GM23338 (cell line): ENCODE measurements around the gene CHN1.

Experiments used
- CREB1 ChIP-seq: fragments of 250-450 bp; sonication (Bioruptor Pico); IDR thresholded peaks from 2 replicates; pipeline ENCODE4 v1.5.0; 2020; ENCODE audit warnings: low read depth, mild to moderate bottlenecking, moderate library complexity
- CTCF ChIP-seq, 2 experiments: fragments of 200-600 bp in 1 of 2; sonication (generic) in 1 of 2; conservative IDR thresholded peaks; 2 replicates each; pipeline versions ENCODE4 v1.5.1 to v1.6.1; 2016 to 2017; ENCODE audit warnings: antibody characterized with exemption in 2 of 2, low read depth in 2 of 2, mild to moderate bottlenecking in 2 of 2, moderate library complexity in 1 of 2
- ETS1 ChIP-seq: IDR thresholded peaks from 2 replicates; pipeline ENCODE4 v1.6.1; 2016; ENCODE audit warnings: antibody characterized with exemption
- EZH2 ChIP-seq: fragments of 200-600 bp; sonication (generic); IDR thresholded peaks from one replicate; pipeline ENCODE4 v1.8.0; 2017; ENCODE audit warnings: antibody characterized with exemption, mild to moderate bottlenecking, low read depth; ENCODE audit not compliant: unreplicated experiment
- EZH2phosphoT487 ChIP-seq: fragments of 200-600 bp; sonication (generic); IDR thresholded peaks from one replicate; pipeline ENCODE4 v1.8.1; 2018; ENCODE audit warnings: antibody characterized with exemption; ENCODE audit not compliant: unreplicated experiment
- JUNB ChIP-seq: IDR thresholded peaks from one replicate; pipeline ENCODE4 v1.6.1; 2016; ENCODE audit warnings: antibody characterized with exemption; ENCODE audit not compliant: unreplicated experiment
- POLR2AphosphoS5 ChIP-seq: IDR thresholded peaks from 2 replicates; pipeline ENCODE4 v1.6.1; 2016; ENCODE audit warnings: antibody characterized with exemption, low read depth
- REST ChIP-seq: IDR thresholded peaks from one replicate; pipeline ENCODE4 v1.6.1; 2018; ENCODE audit warnings: antibody characterized with exemption; ENCODE audit not compliant: unreplicated experiment
- STAT1 ChIP-seq: IDR thresholded peaks from one replicate; pipeline ENCODE4 v1.6.1; 2016; ENCODE audit warnings: antibody characterized with exemption; ENCODE audit not compliant: unreplicated experiment
- ZNF114 ChIP-seq: fragments of 250-450 bp; sonication (Bioruptor Pico); IDR thresholded peaks from 2 replicates; pipeline ENCODE4 v1.5.0; 2020; ENCODE audit warnings: mild to moderate bottlenecking, moderate library complexity
- ZNF331 ChIP-seq: fragments of 250-450 bp; sonication (Bioruptor Pico); IDR thresholded peaks from 2 replicates; pipeline ENCODE4 v1.5.0; 2020; ENCODE audit warnings: low read depth, mild to moderate bottlenecking, moderate library complexity
- ZNF462 ChIP-seq: fragments of 250-450 bp; sonication (Bioruptor Pico); IDR thresholded peaks from 2 replicates; pipeline ENCODE4 v1.5.0; 2020; ENCODE audit warnings: mild to moderate bottlenecking, moderate library complexity

- TF ChIP-seq JUNB: no peak
- TF ChIP-seq POLR2AphosphoS5: no peak
- no peak for TF ChIP-seq CTCF (conservative IDR thresholded peaks at IDR 0.05; ENCODE audit: low read depth in 2 of 2)
- TF ChIP-seq REST: no peak
- no peak for TF ChIP-seq EZH2
- TF ChIP-seq EZH2phosphoT487: no peak
- TF ChIP-seq STAT1: no peak
- no peak for TF ChIP-seq ETS1
- TF ChIP-seq CREB1: no peak
- TF ChIP-seq ZNF462 (CRISPR knock-in tag): no peak
- no peak for TF ChIP-seq ZNF114
- TF ChIP-seq ZNF331 (CRISPR knock-in tag): no peak
Measured at GRCh38 chr2:174802459-174802858, 202.7 kb downstream of the CHN1 start.
